Measurements from ENCODE around the gene GIMAP6. TPM values are rescaled to one million over a fixed set of nuclear protein-coding genes. Genes with fewer than 3 reads are reported as not detected.
"Not testable (repeated sequence)": the region's sequence is repeated elsewhere in the genome, so short reads cannot be mapped to it uniquely, and the experiment has no call there.

Gene GIMAP6
- total and polyA plus RNA-seq, 2 of the 4 experiments (the other 2 are of a cell fraction), result not detected

- ChIA-PET CTCF (no interaction called here), POLR2A (ENCODE audit: unreplicated experiment) (no interaction called here)
- WGBS, 2 experiments (ENCODE audit: extremely low coverage in 2 of 2, insufficient read length in 1 of 2), result no CpG with 5 or more reads among the region's 1 CpG
- Histone ChIP-seq H3K9ac (ENCODE audit: low read depth, low read length) (no peak overlapping the region), H4K91ac (ENCODE audit: insufficient read depth, low read depth, low read length) (no peak overlapping the region), H2AK5ac (ENCODE audit: low read depth, low read length) (no peak overlapping the region), H3K4me1 (ENCODE audit: control insufficient read depth, insufficient read depth, low read length) (no peaks in the 10 kb centered on the region), H2BK5ac (ENCODE audit: low read depth, low read length, poor library complexity, severe bottlenecking) (no peak overlapping the region), H3K4ac (ENCODE audit: low read depth, low read length) (no peak overlapping the region), H2BK15ac (ENCODE audit: low read depth, low read length) (no peak overlapping the region), H4K8ac (ENCODE audit: low read depth in 2 of 2, low read length in 2 of 2) (no peak overlapping the region), H3K27me3 (ENCODE audit: control insufficient read depth, insufficient read depth, low read length) (no peaks in the 10 kb centered on the region), H3K4me2 (ENCODE audit: low read depth, low read length) (no peak overlapping the region), H3K23ac (ENCODE audit: low read depth, low read length) (no peak overlapping the region), H3K14ac (replicated peaks; ENCODE audit: low read depth, low read length) (no peak overlapping the region), H2BK20ac (ENCODE audit: low read depth, low read length) (no peak overlapping the region), H2AK9ac (replicated peaks; ENCODE audit: low read depth, low read length, poor library complexity) (no peak overlapping the region), H3K9me1 (ENCODE audit: insufficient read depth, low read length) (no peaks in the 10 kb centered on the region), H3K79me1 (ENCODE audit: low read depth in 1 of 2, low read length in 2 of 2) (no peaks in the 10 kb centered on the region), H3K4me3 (ENCODE audit: insufficient read depth, low read depth, low read length) (no peak overlapping the region), H4K20me1 (ENCODE audit: insufficient read depth, low read length) (no peaks in the 10 kb centered on the region), H3K27ac (ENCODE audit: insufficient read depth, low read length) (no peak overlapping the region), H2BK120ac (ENCODE audit: low read depth, low read length) (no peak overlapping the region), H3K56ac (ENCODE audit: extremely low read depth, insufficient read depth, low read length) (no peak overlapping the region), H4K5ac (ENCODE audit: low read depth, low read length) (no peak overlapping the region), H3K9me3 (ENCODE audit: control insufficient read depth, insufficient read depth, low read length) (peaks cover 5% of the 10 kb centered on the region; the same call in 1 of the 2 replicates), H3K18ac (ENCODE audit: low read depth, low read length) (no peak overlapping the region), H2AFZ (replicated peaks; ENCODE audit: low read length, poor library complexity) (no peak overlapping the region), H3K36me3 (ENCODE audit: control insufficient read depth, insufficient read depth, low read length) (no peaks in the 10 kb centered on the region)
- dilution Hi-C loops (cut with HindIII; ENCODE audit: low sequenced_read_pairs, unreplicated experiment), result no loop called here
- BruUV-seq (replicated peaks), result no TSS peak
- ATAC-seq (ENCODE audit: low read depth), result no peak
- intact Hi-C loops (cut with micrococcal nuclease), result no loop called here
- in situ Hi-C loops (cut with MboI; ENCODE audit: low sequenced_read_pairs), result no loop called here
- TF ChIP-seq CTCF (conservative IDR thresholded peaks at IDR 0.05; ENCODE audit: low read depth, low read length) (no peak), MAZ (IDR thresholded peaks at IDR 0.05; ENCODE audit: borderline replicate concordance, low read depth, low read length) (no peak)
- no peak for DNase-seq
Measured at GRCh38 chr7:150610233-150610632, 22.0 kb downstream of the GIMAP6 start.

GRCh38 chr7:150603600-150603999 is 28.6 kb downstream of the GIMAP6 start:
- in situ Hi-C loops (cut with MboI; ENCODE audit: low sequenced_read_pairs); H3K14ac ChIP-seq (replicated peaks; ENCODE audit: low read depth, low read length); BruUV-seq (replicated peaks); H2AFZ ChIP-seq (replicated peaks; ENCODE audit: low read length, poor library complexity); H4K8ac ChIP-seq (ENCODE audit: low read depth in 2 of 2, low read length in 2 of 2); H3K56ac ChIP-seq (ENCODE audit: extremely low read depth, insufficient read depth, low read length); H3K79me1 ChIP-seq (ENCODE audit: low read depth in 1 of 2, low read length in 2 of 2); H4K20me1 ChIP-seq (ENCODE audit: insufficient read depth, low read length); intact Hi-C loops (cut with micrococcal nuclease); DNase-seq; H3K4ac ChIP-seq (ENCODE audit: low read depth, low read length); H3K27me3 ChIP-seq (ENCODE audit: control insufficient read depth, insufficient read depth, low read length); H3K27ac ChIP-seq (ENCODE audit: insufficient read depth, low read length); CTCF ChIA-PET; H3K9me3 ChIP-seq (ENCODE audit: control insufficient read depth, insufficient read depth, low read length); H2AK9ac ChIP-seq (replicated peaks; ENCODE audit: low read depth, low read length, poor library complexity); H3K36me3 ChIP-seq (ENCODE audit: control insufficient read depth, insufficient read depth, low read length); H2BK15ac ChIP-seq (ENCODE audit: low read depth, low read length); H2BK5ac ChIP-seq (ENCODE audit: low read depth, low read length, poor library complexity, severe bottlenecking); H4K91ac ChIP-seq (ENCODE audit: insufficient read depth, low read depth, low read length); H3K9ac ChIP-seq (ENCODE audit: low read depth, low read length); H4K5ac ChIP-seq (ENCODE audit: low read depth, low read length); H3K23ac ChIP-seq (ENCODE audit: low read depth, low read length); H3K4me2 ChIP-seq (ENCODE audit: low read depth, low read length); H2BK20ac ChIP-seq (ENCODE audit: low read depth, low read length); H3K4me1 ChIP-seq (ENCODE audit: control insufficient read depth, insufficient read depth, low read length); H2BK120ac ChIP-seq (ENCODE audit: low read depth, low read length); H3K9me1 ChIP-seq (ENCODE audit: insufficient read depth, low read length); H3K18ac ChIP-seq (ENCODE audit: low read depth, low read length); H2AK5ac ChIP-seq (ENCODE audit: low read depth, low read length); H3K4me3 ChIP-seq (ENCODE audit: insufficient read depth, low read depth, low read length); POLR2A ChIA-PET (ENCODE audit: unreplicated experiment); ATAC-seq (ENCODE audit: low read depth); dilution Hi-C loops (cut with HindIII; ENCODE audit: low sequenced_read_pairs, unreplicated experiment): not testable (repeated sequence)
- WGBS, 2 experiments (ENCODE audit: extremely low coverage in 2 of 2, insufficient read length in 1 of 2), result no CpG with 5 or more reads among the region's 2 CpGs
